Skeletal muscle tissue (tissue), 4 donors: ENCODE measurements around the gene NRXN2. TPM values are rescaled to one million over a fixed set of nuclear protein-coding genes. Genes with fewer than 3 reads are reported as not detected.

Experiments
- H3K27ac ChIP-seq: one replicate; pipeline ENCODE4 v1.7.0; 2013; ENCODE audit warnings: mild to moderate bottlenecking, low read depth, low read length, inconsistent platforms
- H3K27me3 ChIP-seq, 3 donors: one replicate each; pipeline ENCODE4 v1.7.0; 2013; ENCODE audit warnings: low read length in 3 of 3; ENCODE audit not compliant: control insufficient read depth in 3 of 3, insufficient read depth in 3 of 3
- H3K36me3 ChIP-seq, 3 donors: one replicate each; pipeline ENCODE4 v1.7.0; 2013; ENCODE audit warnings: low read length in 3 of 3; ENCODE audit not compliant: control insufficient read depth in 3 of 3, insufficient read depth in 3 of 3
- H3K4me1 ChIP-seq, 3 donors: one replicate each; pipeline ENCODE4 v1.7.0; 2013; ENCODE audit warnings: low read length in 3 of 3, mild to moderate bottlenecking in 3 of 3; ENCODE audit not compliant: control insufficient read depth in 3 of 3, insufficient read depth in 3 of 3
- H3K4me3 ChIP-seq, 3 donors: one replicate each; pipeline ENCODE4 v1.7.0; 2013; ENCODE audit warnings: low read length in 3 of 3
- H3K9ac ChIP-seq, 3 donors: one replicate each; pipeline ENCODE4 v1.7.0; 2013; ENCODE audit warnings: low read length in 3 of 3, mild to moderate bottlenecking in 3 of 3, moderate library complexity in 2 of 3, low read depth in 1 of 3
- H3K9me3 ChIP-seq, 3 donors: one replicate each; pipeline ENCODE4 v1.7.0; 2013; ENCODE audit warnings: low read length in 3 of 3; ENCODE audit not compliant: control insufficient read depth in 3 of 3
- total RNA-seq: library from RNA; depleted of rRNA; stranded (reverse); fragments of >200 nt; gene quantifications from one replicate; pipeline ENCODE4 v1.2.3, GENCODE V29; 2014
- donor health status: Osteomylitis.

The NRXN2 gene
- total RNA-seq, 1 donor from 2014 or later, result 9.4 TPM

GRCh38 chr11:64716473-64717267 is 6.3 kb downstream of the NRXN2 start:
- Histone ChIP-seq H3K27ac (no peak overlapping the region), H3K9ac (no peak overlapping the region), H3K4me1 (no peaks in the 10 kb centered on the region), H3K4me3 (no peak overlapping the region), H3K9me3 (no peaks in the 10 kb centered on the region), H3K27me3 (peaks cover 77 to 93% (median 86%) of the 10 kb centered on the region in 3 donors), H3K36me3 (no peaks in the 10 kb centered on the region)

- Histone ChIP-seq H3K4me1 (no peaks in the 10 kb centered on the region), H3K9ac (no peak overlapping the region), H3K27ac (no peak overlapping the region), H3K9me3 (no peaks in the 10 kb centered on the region), H3K27me3 (peaks cover 78 to 92% (median 88%) of the 10 kb centered on the region in 3 donors), H3K4me3 (no peak overlapping the region), H3K36me3 (no peaks in the 10 kb centered on the region)
These were observed 7.1 kb downstream of the NRXN2 start for GRCh38 chr11:64715756-64716472.

GRCh38 chr11:64715110-64715509 is 7.9 kb downstream of the NRXN2 start:
- H3K4me1 ChIP-seq, result no peaks in the 10 kb centered on the region
- H3K4me3 ChIP-seq, result no peak overlapping the region
- no peak overlapping the region for H3K9ac ChIP-seq
- H3K27ac ChIP-seq, result no peak overlapping the region
- peaks cover 76 to 93% (median 86%) of the 10 kb centered on the region in 3 donors for H3K27me3 ChIP-seq
- H3K9me3 ChIP-seq, result no peaks in the 10 kb centered on the region
- H3K36me3 ChIP-seq, result no peaks in the 10 kb centered on the region

GRCh38 chr11:64714666-64715065 is 8.3 kb downstream of the NRXN2 start:
- no peak overlapping the region for H3K4me3 ChIP-seq

GRCh38 chr11:64713781-64714363 is 9.1 kb downstream of the NRXN2 start:
- Histone ChIP-seq H3K9me3 (no peaks in the 10 kb centered on the region), H3K36me3 (no peaks in the 10 kb centered on the region), H3K4me1 (no peaks in the 10 kb centered on the region), H3K27ac (no peak overlapping the region), H3K4me3 (no peak overlapping the region), H3K27me3 (peaks cover 71 to 86% (median 80%) of the 10 kb centered on the region in 3 donors), H3K9ac (no peak overlapping the region)

More at GRCh38 chr11:64714666-64715065, 8.3 kb downstream of the NRXN2 start:
- H3K27ac ChIP-seq, result no peak overlapping the region
- H3K4me1 ChIP-seq, result no peaks in the 10 kb centered on the region
- no peak overlapping the region for H3K9ac ChIP-seq
- H3K9me3 ChIP-seq, result no peaks in the 10 kb centered on the region
- H3K36me3 ChIP-seq, result no peaks in the 10 kb centered on the region
- peaks cover 72 to 89% (median 82%) of the 10 kb centered on the region in 3 donors for H3K27me3 ChIP-seq

- Histone ChIP-seq H3K36me3 (no peaks in the 10 kb centered on the region), H3K9me3 (no peaks in the 10 kb centered on the region), H3K27me3 (peaks cover 67 to 81% (median 75%) of the 10 kb centered on the region in 3 donors), H3K9ac (no peak overlapping the region), H3K4me1 (no peaks in the 10 kb centered on the region), H3K4me3 (no peak overlapping the region), H3K27ac (no peak overlapping the region)
These were observed 9.8 kb downstream of the NRXN2 start for GRCh38 chr11:64713016-64713707.

- H3K9me3 ChIP-seq, result no peaks in the 10 kb centered on the region
- H3K9ac ChIP-seq, result no peak overlapping the region
- H3K4me1 ChIP-seq, result no peaks in the 10 kb centered on the region
- no peak overlapping the region for H3K4me3 ChIP-seq
- H3K27ac ChIP-seq, result no peak overlapping the region
- peaks cover 60 to 76% (median 70%) of the 10 kb centered on the region in 3 donors for H3K27me3 ChIP-seq
- H3K36me3 ChIP-seq, result no peaks in the 10 kb centered on the region
These were observed 10.5 kb downstream of the NRXN2 start for GRCh38 chr11:64712430-64713015.

- no peaks in the 10 kb centered on the region for H3K4me1 ChIP-seq
- H3K27me3 ChIP-seq, result peaks cover 56 to 71% (median 64%) of the 10 kb centered on the region in 3 donors
- H3K9ac ChIP-seq, result no peak overlapping the region
- H3K36me3 ChIP-seq, result no peaks in the 10 kb centered on the region
- H3K27ac ChIP-seq, result no peak overlapping the region
- H3K4me3 ChIP-seq, result no peak overlapping the region
- H3K9me3 ChIP-seq, result no peaks in the 10 kb centered on the region
These were observed 11.0 kb downstream of the NRXN2 start for GRCh38 chr11:64711956-64712362.

GRCh38 chr11:64711138-64711955 is 11.7 kb downstream of the NRXN2 start:
- Histone ChIP-seq H3K9me3 (no peaks in the 10 kb centered on the region), H3K27me3 (peaks cover 52 to 65% (median 58%) of the 10 kb centered on the region in 3 donors), H3K36me3 (no peaks in the 10 kb centered on the region), H3K4me3 (no peak overlapping the region), H3K4me1 (no peaks in the 10 kb centered on the region), H3K27ac (no peak overlapping the region), H3K9ac (no peak overlapping the region)
